DND-41 (cell line): ENCODE measurements around the gene POTEG.
"Not testable (repeated sequence)": the region's sequence is repeated elsewhere in the genome, so short reads cannot be mapped to it uniquely, and the experiment has no call there.

Source experiments
- EZH2 ChIP-seq: IDR thresholded peaks from 3 replicates; pipeline ENCODE4 v1.6.1; 2012; ENCODE audit warnings: borderline replicate concordance, low read depth, mild to moderate bottlenecking, moderate library complexity, low read length, inconsistent platforms; ENCODE audit not compliant: severe bottlenecking
- TF ChIP-seq, protein P1 (sequence below): IDR thresholded peaks from 2 replicates; pipeline ENCODE4 v1.5.1; 2012; ENCODE audit warnings: borderline replicate concordance, low read length, moderate library complexity, mild to moderate bottlenecking; ENCODE audit not compliant: poor library complexity, severe bottlenecking; ENCODE audit errors: extremely low read depth

- TF ChIP-seq, protein P1, sequence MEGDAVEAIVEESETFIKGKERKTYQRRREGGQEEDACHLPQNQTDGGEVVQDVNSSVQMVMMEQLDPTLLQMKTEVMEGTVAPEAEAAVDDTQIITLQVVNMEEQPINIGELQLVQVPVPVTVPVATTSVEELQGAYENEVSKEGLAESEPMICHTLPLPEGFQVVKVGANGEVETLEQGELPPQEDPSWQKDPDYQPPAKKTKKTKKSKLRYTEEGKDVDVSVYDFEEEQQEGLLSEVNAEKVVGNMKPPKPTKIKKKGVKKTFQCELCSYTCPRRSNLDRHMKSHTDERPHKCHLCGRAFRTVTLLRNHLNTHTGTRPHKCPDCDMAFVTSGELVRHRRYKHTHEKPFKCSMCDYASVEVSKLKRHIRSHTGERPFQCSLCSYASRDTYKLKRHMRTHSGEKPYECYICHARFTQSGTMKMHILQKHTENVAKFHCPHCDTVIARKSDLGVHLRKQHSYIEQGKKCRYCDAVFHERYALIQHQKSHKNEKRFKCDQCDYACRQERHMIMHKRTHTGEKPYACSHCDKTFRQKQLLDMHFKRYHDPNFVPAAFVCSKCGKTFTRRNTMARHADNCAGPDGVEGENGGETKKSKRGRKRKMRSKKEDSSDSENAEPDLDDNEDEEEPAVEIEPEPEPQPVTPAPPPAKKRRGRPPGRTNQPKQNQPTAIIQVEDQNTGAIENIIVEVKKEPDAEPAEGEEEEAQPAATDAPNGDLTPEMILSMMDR, result not testable (repeated sequence)
- TF ChIP-seq EZH2, result not testable (repeated sequence)
Observed at GRCh38 chr14:19361636-19362253, 72.4 kb downstream of the POTEG start.
